Activated naive CD4-positive, alpha-beta T cell treated with anti-CD3 and anti-CD28 coated beads, Interleukin-2, amount 50 U/mL, for 72 hours (primary cell): ENCODE results near the gene DOCK9. TPM values are rescaled to one million over a fixed set of nuclear protein-coding genes. Genes with fewer than 3 reads are reported as not detected.
"Not testable (repeated sequence)": the region's sequence is repeated elsewhere in the genome, so short reads cannot be mapped to it uniquely, and the experiment has no call there.

ENCODE experiments used
- ATAC-seq, 2 donors: fragments of 150-1000 bp; cut with Tn5 transposase; 2 replicates each; pipeline ENCODE4 v1.10.0; 2021; ENCODE audit warnings: mild to moderate bottlenecking in 2 of 2, moderate library complexity in 2 of 2
- DNase-seq, 2 donors: peaks; one replicate each; pipeline ENCODE4 v3.0.0; 2021 to 2022; ENCODE audit warnings: low spot score in 2 of 2
- H3K27ac Mint-ChIP-seq, 2 donors: one replicate each; pipeline ENCODE4 v1.8.0; 2022; ENCODE audit warnings: mild to moderate bottlenecking in 2 of 2, mixed read lengths in 2 of 2
- H3K36me3 Mint-ChIP-seq, 2 donors: one replicate each; pipeline ENCODE4 v1.8.0; 2022; ENCODE audit warnings: mixed read lengths in 2 of 2
- H3K9me3 Mint-ChIP-seq, 2 donors: one replicate each; pipeline ENCODE4 v1.8.0; 2022; ENCODE audit warnings: mixed read lengths in 2 of 2
- total RNA-seq, 2 donors: library from RNA; stranded (reverse); gene quantifications; one replicate each; pipeline ENCODE4 v1.2.3, GENCODE V29; 2022

DOCK9 gene
- total RNA-seq, 2 donors from 2014 or later, result 32.4 to 60.5 TPM

DNA sequence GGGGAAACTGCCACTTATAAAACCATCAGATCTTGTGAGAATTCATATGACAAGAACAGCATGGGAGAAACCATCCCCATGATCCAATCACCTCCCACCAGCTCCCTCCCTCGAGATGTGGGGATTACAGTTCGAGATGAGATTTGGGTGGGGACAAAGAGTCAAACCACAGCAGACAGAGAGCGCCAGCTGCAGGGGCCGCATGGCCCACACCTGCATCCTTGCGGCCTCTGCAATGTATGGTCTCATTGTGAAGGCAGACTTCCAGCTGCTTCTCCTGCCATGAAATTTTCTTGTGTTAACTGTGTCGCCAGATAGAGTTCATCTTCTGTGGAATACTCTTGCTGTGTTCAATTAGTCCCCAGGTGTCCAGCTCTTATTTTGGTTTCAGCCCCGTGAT lies 208.1 kb downstream of the DOCK9 start:
- DNase-seq (no peak), ATAC-seq (no peak)
- Mint-ChIP-seq H3K9me3 (peaks cover 13 to 19% of the 10 kb centered on the region in 2 donors), H3K36me3 (peaks cover 11% of the 10 kb centered on the region in 2 donors), H3K27ac (no peak overlapping the region)

DNA sequence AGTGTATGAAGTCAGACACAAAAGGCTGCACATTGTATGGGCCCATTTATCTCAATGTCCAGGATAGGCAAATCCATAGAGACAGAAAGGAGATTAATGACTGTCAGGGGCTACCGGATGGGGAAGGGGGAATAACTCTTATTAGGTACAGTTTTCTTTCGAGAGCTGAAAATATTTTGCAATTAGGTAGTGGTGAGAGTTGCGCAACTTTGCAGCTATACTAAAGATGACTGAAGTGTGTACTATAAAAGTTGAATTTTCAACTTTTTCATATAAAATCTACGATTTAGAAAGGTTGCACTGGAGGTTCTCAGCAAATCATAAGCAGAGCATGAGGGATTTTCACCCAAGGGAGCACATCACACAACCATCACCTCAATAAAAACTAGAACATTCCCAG lies 209.3 kb downstream of the DOCK9 start:
- H3K36me3 Mint-ChIP-seq, result peaks cover 11% of the 10 kb centered on the region in 2 donors
- ATAC-seq, result no peak
- DNase-seq, result no peak
- peaks cover 13 to 19% of the 10 kb centered on the region in 2 donors for H3K9me3 Mint-ChIP-seq
- no peak overlapping the region for H3K27ac Mint-ChIP-seq

DNA sequence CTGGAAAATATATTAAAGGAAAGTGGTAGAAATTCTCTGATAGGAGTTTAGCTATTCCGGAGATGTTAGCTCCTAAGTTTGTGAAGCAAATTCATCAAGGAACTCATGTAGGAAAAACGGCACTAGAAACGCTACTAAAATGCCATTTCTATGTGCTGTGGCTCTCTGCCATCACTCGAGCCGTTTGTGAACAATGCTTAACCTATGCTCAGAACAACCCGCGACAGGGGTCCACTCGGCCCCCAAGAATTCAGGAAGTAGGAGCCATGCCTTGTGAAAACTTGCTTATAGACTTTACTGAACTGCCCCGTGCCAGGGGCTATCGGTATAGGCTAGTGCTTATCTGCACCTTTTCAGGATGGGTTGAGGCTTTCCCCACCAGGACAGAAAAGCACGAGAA lies 211.2 kb downstream of the DOCK9 start:
- H3K9me3 Mint-ChIP-seq, result peaks cover 13 to 19% of the 10 kb centered on the region in 2 donors
- peaks cover 11% of the 10 kb centered on the region in 2 donors for H3K36me3 Mint-ChIP-seq
- ATAC-seq (no peak), DNase-seq (no peak)
- H3K27ac Mint-ChIP-seq, result no peak overlapping the region

DNA sequence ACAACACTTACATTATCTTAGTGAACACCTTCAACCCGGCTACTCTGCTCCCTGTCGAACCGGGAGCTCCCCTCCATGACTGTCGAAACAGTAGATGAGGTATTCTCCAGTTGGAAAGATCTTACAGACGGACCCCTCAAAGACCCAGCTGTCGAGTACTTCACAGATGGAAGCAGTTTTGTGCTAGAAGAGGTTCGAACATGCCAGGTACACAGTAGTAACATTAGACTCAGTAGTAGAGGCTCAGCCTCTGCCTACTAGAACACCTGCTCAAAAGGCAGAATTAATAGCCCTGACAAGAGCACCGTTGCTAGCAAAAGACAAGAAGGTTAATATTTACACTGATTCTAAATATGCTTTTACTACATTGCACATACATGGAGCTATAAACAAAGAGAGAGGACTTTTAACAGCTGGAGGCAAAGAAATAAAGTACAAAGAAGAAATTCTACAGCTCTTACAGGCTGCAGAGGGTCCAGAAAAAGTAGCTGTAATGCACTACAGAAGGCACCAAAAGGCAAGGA lies 211.8 kb downstream of the DOCK9 start:
- Mint-ChIP-seq H3K27ac (no peak overlapping the region), H3K9me3 (peaks cover 16 to 18% of the 10 kb centered on the region in 2 donors), H3K36me3 (peaks cover 13% of the 10 kb centered on the region in 2 donors)
- ATAC-seq (no peak), DNase-seq (no peak)

DNA sequence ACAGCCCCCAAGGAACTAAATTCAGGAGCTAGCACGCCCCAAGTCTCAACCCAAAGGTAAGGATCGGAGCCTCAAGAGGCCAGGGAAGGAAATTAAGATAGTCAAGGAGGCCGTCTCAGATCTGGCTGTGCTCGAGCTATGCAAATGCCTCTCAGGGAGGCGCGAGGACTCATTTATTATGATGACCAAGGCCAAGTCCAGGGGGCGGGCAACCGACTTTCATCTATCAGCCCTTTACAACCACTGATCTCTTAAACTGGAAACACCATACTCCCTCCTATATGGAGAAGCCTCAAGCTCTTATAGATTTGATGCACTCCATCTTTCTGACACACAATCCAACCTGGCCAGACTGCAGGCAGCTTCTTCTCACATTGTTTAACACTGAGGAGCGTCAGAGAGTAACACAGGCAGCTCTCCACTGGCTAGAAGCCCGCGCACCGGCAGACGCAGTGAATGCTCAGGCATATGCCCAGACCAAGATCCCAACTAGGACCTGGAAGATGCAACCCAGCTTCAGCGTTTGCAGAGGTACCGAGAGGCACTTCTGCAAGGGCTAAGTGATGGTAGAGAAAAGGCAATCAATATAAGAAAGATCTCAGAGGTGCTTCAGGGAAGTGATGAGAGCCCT lies 215.8 kb downstream of the DOCK9 start:
- Mint-ChIP-seq H3K9me3 (peaks cover 12% of the 10 kb centered on the region in 2 donors), H3K36me3 (peaks cover 11 to 13% of the 10 kb centered on the region in 2 donors), H3K27ac (no peak overlapping the region)
- DNase-seq (no peak), ATAC-seq (no peak)

DNA sequence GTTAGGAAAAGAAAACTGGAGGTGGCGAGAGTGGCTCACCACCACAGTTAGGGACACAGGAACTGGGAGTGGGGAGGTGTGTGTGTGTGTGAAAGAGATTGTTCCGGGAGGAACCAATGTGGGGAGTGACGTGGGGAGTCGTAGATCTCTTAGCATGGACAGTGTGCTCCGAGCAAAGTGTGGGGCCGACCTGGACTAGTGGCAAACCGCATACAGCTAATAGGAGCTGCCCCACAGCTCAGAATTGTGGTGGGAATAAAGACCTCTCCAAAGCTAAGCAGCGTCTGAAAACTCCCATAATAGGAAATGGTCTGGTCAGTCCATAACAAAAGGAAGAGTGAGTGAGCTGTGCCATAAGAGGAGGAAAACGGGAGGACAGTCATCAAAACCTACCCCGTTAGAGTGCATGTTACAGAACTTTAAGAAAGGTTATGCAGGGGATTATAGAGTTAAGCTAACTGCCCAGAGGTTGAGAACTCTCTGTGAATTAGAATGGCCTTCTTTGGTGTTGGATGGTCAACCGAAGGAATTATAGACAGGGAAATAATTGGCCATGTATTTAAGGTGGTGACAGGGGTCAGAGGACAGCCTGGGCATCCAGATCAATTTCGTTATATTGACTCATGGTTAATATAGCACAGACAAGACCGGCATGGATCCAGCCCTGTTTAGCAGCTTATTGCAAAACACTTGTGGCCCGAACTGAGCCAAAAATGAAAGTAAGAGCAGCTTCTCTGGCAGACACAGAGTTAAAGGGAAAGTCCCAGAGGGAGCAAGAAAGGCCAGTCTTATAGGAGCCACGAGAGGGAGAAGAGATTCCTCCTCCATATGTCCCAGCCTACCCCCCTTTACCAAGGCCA lies 216.5 kb downstream of the DOCK9 start:
- DNase-seq (no peak), ATAC-seq (no peak)
- Mint-ChIP-seq H3K27ac (peak overlapping the region in 1 of 2 donors; percentile 13), H3K9me3 (peaks cover 12% of the 10 kb centered on the region in 2 donors), H3K36me3 (peaks cover 11 to 13% of the 10 kb centered on the region in 2 donors)

DNA sequence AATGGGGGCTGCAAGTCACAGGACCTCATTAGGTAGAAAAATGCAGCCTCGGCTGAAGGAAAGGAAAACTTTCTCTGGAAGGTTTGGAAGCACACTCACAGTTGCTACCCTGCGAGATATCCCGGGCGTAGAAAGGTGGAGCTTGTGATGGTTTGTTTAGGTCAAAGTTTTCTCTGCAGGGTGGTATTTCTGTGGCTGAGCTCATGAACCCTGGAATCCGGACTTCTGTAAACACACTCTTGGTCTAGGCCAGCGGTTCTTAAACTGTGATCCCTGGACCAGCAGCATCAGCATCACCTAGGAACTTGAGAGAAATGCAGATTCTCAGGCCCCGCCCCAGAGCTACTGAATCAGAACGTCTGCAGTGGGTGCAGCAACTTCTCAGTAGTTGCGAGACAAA lies 222.1 kb downstream of the DOCK9 start:
- DNase-seq, result no peak
- Mint-ChIP-seq H3K36me3 (peaks cover 15 to 16% of the 10 kb centered on the region in 2 donors), H3K27ac (peak overlapping the region in 1 of 2 donors; percentile 48), H3K9me3 (peaks cover 10 to 15% of the 10 kb centered on the region in 2 donors)
- ATAC-seq, result no peak

DNA sequence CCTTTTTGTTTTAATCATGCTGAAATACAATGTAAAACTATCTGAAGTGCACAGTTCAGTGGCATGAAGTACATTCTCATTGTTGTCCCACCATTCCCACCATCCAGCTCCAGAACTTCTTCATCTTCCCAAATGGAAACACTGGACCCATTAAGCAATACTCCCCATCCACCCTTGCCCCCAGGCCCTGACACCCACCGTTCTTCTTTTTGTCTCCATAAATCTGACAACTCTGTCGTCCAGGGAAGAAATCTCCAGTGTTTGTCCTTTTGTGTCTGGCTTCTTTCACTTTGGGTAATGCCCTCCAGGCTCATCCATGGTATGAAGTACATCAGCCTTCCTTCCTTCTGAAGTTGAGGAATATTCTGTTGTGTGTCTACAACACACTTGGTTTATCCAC lies 222.7 kb downstream of the DOCK9 start:
- Mint-ChIP-seq H3K9me3 (peaks cover 4 to 9% of the 10 kb centered on the region in 2 donors), H3K36me3 (peaks cover 9 to 10% of the 10 kb centered on the region in 2 donors), H3K27ac (no peak overlapping the region)
- ATAC-seq (no peak), DNase-seq (no peak)

DNA sequence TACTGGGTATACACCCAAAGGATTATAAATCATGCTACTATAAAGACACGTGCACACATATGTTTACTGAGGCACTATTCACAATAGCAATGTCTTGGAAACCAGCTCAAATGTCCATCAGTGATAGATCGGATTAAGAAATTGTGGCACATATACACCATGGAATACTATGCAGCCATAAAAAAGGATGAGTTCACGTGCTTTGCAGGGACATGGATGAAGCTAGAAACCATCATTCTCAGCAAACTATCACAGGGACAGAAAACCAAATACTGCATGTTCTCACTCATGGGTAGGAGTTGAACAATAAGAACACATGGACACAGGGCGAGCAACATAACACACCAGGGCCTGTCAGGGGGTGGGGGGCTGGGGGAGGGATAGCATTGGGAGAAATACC lies 223.4 kb downstream of the DOCK9 start:
- not testable (repeated sequence) for ATAC-seq, H3K9me3 Mint-ChIP-seq, DNase-seq, H3K27ac Mint-ChIP-seq
- peaks cover 7 to 10% of the 10 kb centered on the region in 2 donors for H3K36me3 Mint-ChIP-seq

DNA sequence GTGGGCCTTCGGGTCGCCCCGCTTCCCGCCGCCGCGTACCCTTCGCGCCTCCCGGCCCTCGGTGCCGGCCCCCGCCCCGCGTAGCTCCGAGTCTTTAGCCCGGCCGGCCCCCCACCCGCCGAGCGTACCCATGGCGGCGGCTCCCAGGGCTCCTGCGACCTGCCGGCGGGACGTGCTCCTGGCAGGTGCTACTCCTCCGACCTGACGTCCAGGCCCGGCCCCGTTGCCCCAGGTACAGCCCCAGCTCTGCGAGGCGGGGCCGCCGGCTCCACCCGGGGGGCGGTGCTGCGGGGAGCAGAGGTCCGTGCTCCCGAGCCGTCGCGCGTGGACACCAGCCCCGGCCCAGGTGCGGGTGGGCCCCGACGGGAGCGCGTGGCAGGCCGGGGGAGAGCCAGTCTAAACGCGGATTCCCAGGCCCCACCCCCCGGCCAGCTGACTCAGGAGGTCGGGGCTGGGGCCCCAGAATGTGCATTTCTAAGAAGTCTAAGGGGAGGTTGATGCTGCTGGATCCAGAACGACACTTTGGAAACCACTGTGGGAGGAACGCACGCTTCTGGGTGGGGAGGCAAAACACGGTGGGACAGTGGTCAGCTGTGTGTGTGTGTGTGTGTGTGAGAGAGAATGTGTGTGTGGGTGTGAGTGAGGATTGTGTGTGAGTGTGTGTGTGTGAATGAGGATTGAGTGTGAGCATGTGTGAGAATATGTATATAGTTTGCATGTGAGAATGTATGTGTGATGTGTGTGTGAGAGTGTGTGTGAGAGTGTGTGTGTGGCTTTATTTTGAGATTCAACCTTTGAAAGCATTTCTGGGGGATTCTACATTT lies 225.2 kb downstream of the DOCK9 start, which contains the start of gene SLC15A1:
SLC15A1 (minus strand) TSS at position 206 of the 824 bp plus-strand sequence; CDS start at position 132, 74 bp downstream.
- ATAC-seq (peak in 1 of 2 donors; percentile 20), DNase-seq (no peak)
- peaks cover 7 to 10% of the 10 kb centered on the region in 2 donors for H3K36me3 Mint-ChIP-seq
- no peak within 1 kb of the TSS for H3K27ac Mint-ChIP-seq
- peaks cover 4 to 9% of the 10 kb centered on the region in 2 donors for H3K9me3 Mint-ChIP-seq

DNA sequence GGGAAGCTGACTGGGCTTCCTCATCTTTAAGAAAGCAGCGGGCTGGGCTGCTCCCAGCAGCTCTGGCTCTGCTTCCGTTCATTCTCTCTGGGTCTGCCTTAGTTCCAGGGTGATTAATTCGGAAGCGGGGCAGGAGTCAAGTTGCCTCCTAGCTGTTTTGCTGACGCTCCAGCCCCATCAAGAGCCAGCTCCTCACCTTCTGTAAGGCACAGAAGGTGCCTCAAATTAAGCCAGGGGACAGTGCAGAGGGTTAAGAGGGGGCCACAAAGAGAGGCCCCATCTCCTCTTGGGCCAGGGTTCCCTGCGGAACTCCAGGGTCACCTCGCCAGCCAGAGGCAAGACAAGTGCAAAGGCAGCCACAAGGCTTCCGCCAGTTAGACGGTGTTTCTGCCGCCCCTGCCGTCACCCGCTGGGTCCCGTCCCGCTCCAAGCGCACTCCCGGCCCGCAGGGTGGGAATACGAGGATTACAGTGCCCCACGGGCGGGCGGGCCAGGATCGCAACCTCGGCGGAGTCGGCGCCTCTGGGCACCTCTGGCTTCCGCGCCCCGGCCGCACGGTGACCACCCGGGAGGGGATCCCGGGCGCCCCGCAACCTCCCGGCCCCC lies 225.9 kb downstream of the DOCK9 start:
- Mint-ChIP-seq H3K36me3 (peaks cover 7 to 10% of the 10 kb centered on the region in 2 donors), H3K27ac (no peak overlapping the region), H3K9me3 (peaks cover 4 to 9% of the 10 kb centered on the region in 2 donors)
- DNase-seq, result no peak
- peak in 1 of 2 donors; percentile 16 for ATAC-seq

DNA sequence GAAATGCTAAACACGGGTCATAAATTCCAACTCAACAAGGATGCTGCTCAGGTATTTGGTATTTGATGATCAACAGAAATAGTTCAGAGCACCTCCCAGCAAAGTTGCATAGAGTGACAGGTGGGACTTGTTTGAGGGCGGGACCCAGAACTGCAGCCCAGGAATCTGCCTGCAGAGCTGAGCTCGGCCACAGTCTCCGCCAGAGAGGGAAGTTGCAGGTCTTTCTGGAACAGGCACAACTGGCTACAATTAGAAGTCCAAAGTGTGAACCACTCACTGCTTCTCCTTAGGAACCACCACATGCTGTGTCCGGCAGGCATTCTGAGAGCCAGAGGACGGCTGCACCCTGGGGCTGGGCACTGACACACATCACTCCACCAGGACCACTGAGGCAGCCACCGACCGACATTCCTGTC lies 226.5 kb downstream of the DOCK9 start:
- Mint-ChIP-seq H3K36me3 (peaks cover 7 to 10% of the 10 kb centered on the region in 2 donors), H3K9me3 (peaks cover 4 to 9% of the 10 kb centered on the region in 2 donors), H3K27ac (no peak overlapping the region)
- no peak for DNase-seq
- no peak for ATAC-seq

DNA sequence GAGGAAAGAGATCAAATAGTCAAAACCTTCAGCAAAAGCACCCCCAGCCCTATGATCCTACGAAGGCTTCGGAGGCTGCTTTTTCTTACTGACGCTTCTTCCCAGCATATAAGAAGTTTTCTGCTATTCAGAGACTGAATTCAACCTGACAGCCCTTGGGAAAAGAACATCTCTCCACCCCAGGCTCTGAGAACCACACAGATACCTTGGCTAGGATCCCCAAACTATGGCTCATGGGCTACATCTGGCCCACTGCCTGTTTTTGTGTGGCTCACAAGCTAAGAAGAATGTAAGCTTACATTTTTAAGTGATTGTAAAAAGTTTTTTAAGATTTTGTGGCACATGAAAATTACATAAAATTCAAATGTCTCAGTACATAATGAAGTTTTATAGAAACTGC lies 228.4 kb downstream of the DOCK9 start:
- ATAC-seq (no peak), DNase-seq (no peak)
- peaks cover 7 to 10% of the 10 kb centered on the region in 2 donors for H3K36me3 Mint-ChIP-seq
- peaks cover 4 to 6% of the 10 kb centered on the region in 2 donors for H3K9me3 Mint-ChIP-seq
- no peak overlapping the region for H3K27ac Mint-ChIP-seq

DNA sequence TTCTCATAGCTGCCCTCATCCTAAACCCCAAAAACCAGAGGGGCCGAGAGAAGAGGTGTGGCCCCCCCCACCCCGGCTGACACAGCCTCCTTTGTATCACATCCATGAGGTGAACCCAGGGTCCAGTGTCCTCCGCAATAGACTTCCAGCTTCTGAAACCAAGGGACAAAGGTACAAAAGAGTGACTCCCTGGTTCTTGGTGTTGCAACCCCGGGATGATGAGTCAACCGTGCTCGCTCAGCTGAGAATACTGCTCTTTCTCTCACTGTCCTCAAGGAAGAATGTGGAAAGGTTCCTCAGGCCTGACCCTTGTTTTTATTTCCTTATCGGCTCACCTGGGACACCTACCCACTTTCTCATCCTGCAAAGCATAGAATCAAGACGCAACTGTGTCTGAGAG lies 230.9 kb downstream of the DOCK9 start:
- no peaks in the 10 kb centered on the region for H3K9me3 Mint-ChIP-seq
- DNase-seq (no peak), ATAC-seq (no peak)
- H3K27ac Mint-ChIP-seq, result no peak overlapping the region
- H3K36me3 Mint-ChIP-seq, result no peaks in the 10 kb centered on the region
